ENCODE measurements around the gene STK32B. TPM values are rescaled to one million over a fixed set of nuclear protein-coding genes. Genes with fewer than 3 reads are reported as not detected.

Gene STK32B
- total and polyA plus RNA-seq, 2 of the 8 experiments (the other 6 are each of a cell fraction or from before 2014, with no cell fraction given) = 2.3 to 2.5 TPM

- TF ChIP-seq CHD7 (IDR thresholded peaks at IDR 0.05; ENCODE audit: insufficient replicate concordance, low read length) (no peak), RNF2 (IDR thresholded peaks at IDR 0.05; ENCODE audit: borderline replicate concordance, low read depth, low read length, missing control alignments, poor library complexity, severe bottlenecking) (no peak), SIN3A (conservative IDR thresholded peaks at IDR 0.05 in 1 of 2, IDR thresholded peaks at IDR 0.05 in 1 of 2; ENCODE audit: low read depth in 1 of 2, low read length in 2 of 2) (no peak), KDM4A (IDR thresholded peaks at IDR 0.05; ENCODE audit: low read depth, low read length, severe bottlenecking) (no peak), USF2 (IDR thresholded peaks at IDR 0.05; ENCODE audit: low read length) (no peak), POU5F1 (IDR thresholded peaks at IDR 0.05; ENCODE audit: low read depth, low read length) (no peak), ATF2 (IDR thresholded peaks at IDR 0.05; ENCODE audit: low read length) (no peak), JUND (IDR thresholded peaks at IDR 0.05; ENCODE audit: low read length) (no peak)
These were observed 320.9 kb downstream of the STK32B start (continued) for GRCh38 chr4:5372198-5372597.

Measured in H1 (cell line).